Adipose tissue (tissue), 3 donors: Measurements from ENCODE around the gene GALNT13. TPM values are rescaled to one million over a fixed set of nuclear protein-coding genes. Genes with fewer than 3 reads are reported as not detected.

Experiments
- H3K27ac ChIP-seq: one replicate; pipeline ENCODE4 v1.5.1; 2013; ENCODE audit warnings: low read depth, low read length
- WGBS, 3 donors: extraction: QIAGEN DNeasy Blood & Tissue Kit; methylation state at CpG; one replicate each; pipeline ENCODE4 v1.1.7; 2013; 5-methylcytosine and 5-hydroxymethylcytosine counted together
- polyA plus RNA-seq, 3 donors: library from polyadenylated mRNA; stranded (reverse); fragments of 200-250 nt; gene quantifications; one replicate each; pipeline ENCODE4 v1.2.3, GENCODE V29; 2013
- donor health status: healthy with polysubstance abuse.
- donor health status: Bipolar disorder and iron deficiency.
- donor health status: healthy.

GALNT13 gene
- polyA plus RNA-seq, 3 donors, result 0.23 to 3.9 (median 1.6) TPM

DNA sequence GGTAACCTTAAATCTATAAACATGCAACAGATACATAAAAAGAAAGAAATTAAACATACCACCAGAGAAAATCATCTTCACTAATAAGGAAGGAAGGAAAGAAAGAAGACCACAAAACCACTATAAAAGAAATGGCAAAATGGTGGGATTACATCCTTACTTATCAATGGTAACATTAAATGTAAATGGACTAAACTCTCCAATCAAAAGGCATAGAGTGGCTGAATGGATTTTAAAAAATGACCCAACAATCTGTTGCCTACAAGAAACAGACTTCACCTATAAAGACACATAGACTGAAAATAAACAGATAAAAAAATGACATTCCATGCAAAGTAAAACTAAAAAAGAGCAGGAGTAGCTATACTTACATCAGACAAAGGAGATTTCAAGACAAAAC is 195.4 kb downstream of the GALNT13 start:
- no peak overlapping the region for H3K27ac ChIP-seq

DNA sequence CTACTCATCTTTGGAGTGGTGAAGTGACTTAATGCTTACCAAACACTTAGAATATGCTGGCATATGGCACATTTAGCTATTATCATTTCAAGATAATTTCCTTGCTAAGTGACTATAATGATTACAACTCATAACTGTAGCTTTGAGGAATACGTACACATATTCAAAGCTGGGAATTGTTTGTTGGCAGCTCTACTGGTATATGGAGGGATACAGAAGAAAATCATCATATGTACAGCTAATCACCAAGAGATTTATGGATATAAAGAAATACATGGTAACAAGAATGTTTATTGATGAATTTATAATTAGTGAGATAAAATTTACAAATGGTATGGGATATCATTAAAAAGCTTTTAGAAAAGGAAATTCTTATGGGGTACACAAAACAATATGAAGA is 207.2 kb downstream of the GALNT13 start:
- 67 to 80% (median 74%) methylated on average over 1 of the region's 1 CpG for WGBS, 3 donors
- H3K27ac ChIP-seq, result no peak overlapping the region

DNA sequence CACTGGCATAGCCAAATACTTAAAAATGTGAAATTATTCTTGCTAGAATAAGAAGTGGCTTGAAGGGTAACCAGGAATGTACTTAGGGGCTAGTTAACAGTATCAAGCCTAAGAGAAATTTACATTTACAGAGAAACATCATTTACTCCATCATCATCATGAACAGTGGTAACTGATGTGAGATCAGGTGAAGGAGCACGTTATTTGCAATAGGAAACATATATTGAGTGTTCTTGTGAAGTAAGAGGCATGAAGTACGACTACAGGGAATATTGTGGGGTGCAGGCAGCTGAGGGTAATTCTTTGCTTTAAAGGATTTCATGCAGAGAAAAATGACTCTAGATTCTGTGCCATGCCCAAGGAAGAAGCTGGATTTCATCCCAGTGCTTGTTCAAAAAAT is 220.8 kb downstream of the GALNT13 start:
- H3K27ac ChIP-seq, result no peak overlapping the region
- WGBS, 3 donors, result 61 to 79% (median 76%) methylated on average over 2 of the region's 2 CpGs

DNA sequence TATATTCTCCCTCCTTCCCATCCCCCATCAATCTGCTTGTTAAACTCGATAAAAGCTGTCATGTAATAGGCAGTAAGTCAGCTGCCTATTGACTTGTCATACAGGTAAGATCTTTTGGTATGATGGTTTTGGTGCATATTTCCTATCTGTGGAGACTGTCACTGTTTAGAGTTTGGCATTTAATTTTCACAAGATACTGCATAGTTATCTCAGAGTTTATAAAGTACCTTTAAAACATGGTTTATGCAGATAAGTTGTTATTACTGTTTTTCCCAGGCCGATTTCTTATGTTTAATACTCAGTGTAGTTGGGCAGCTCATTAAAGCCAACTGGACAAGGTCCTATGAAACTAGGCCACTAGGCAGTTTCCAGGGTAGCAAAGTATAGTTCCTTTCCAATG is 222.1 kb downstream of the GALNT13 start:
- WGBS, 3 donors, result 58 to 80% (median 76%) methylated on average over 2 of the region's 2 CpGs
- H3K27ac ChIP-seq, result no peak overlapping the region

DNA sequence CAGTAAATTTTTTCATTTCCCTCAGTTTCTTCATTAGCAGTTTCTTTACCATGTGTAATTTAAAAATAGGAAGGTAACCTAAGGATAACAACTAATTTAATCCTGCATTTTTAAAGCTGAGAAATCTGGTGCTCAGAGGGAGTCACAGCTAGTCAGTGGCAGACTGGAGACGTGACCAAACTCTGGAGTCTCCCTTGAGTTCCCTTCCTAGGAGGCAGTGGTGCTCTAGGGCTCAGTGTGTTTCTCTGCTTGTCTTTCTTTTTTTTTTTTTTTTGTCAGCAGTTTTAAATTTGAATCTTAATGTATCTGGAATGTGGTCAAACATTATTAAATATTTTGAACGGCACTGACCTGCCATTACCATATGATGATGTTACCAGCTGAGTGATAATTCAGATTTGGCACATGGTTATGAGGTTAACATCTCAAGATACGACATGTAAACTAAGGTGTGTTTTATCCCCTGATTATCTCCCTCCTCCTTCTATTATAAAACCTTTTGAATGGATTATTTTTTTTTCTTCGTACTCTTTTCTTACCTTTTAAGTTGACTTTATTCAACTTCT is 226.2 kb downstream of the GALNT13 start:
- WGBS, 3 donors, result 70 to 81% (median 78%) methylated on average over 4 of the region's 4 CpGs
- no peak overlapping the region for H3K27ac ChIP-seq

DNA sequence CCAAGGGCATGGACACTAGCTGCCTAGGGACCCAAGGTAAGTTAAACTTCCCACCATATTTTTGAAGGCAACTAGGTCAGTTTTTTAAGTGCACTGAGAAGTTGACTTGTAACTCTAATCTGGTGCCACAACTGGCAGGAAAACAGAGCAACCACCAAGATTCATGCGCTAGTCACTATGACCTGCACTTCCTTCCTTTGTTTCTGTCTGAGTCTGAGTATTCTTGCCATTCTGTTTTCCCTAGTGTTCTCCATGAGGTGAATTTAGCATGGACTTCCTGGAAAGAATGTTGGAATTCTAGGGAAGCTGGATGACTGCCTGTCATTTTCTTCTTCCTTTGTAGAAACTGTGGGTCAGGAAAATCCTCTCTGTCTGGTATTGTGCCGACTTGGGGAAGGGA is 249.0 kb downstream of the GALNT13 start:
- no peak overlapping the region for H3K27ac ChIP-seq
- WGBS, 3 donors, result 55 to 68% (median 64%) methylated on average over 2 of the region's 2 CpGs

DNA sequence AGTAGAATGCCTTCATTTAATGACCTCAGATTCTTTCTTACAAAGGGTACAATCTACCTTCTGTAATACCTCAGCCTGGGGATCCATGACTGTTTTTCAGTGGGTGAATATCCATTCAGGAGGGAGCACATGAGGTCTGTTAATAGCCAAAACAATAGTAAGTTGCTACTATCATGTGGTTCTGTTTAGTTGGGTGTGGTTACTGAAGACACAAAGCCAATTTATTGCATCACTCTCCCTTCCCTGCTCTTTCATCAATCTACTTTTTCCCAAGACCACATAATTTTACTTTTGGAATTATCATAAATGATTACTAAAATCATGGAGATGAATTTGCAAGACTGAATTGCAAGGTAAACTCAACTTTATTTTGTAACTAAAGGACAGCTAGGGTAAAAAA is 254.2 kb downstream of the GALNT13 start:
- H3K27ac ChIP-seq, result no peak overlapping the region

DNA sequence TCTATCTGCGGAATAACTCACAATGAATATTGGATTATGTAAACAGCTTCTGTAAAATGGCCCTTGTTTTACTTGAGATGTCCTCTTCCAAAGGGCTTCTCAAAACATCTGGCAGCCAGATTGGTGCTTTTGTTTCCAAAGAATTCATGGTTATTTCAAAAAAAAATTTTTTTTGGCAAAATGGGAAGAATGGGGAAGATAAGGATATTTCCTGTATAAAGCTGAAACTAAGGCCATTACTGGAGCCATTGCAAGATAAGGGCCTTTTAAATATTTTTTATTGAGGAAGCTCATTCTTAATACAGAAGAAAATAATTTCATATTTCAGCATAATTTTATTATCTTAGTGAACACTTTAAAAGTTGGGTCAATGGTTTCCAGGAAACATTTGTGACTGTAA is 259.1 kb downstream of the GALNT13 start:
- whole genome bisulfite sequencing, 3 donors, result 70 to 80% (median 76%) methylated on average over 1 of the region's 1 CpG
- H3K27ac ChIP-seq, result no peak overlapping the region

DNA sequence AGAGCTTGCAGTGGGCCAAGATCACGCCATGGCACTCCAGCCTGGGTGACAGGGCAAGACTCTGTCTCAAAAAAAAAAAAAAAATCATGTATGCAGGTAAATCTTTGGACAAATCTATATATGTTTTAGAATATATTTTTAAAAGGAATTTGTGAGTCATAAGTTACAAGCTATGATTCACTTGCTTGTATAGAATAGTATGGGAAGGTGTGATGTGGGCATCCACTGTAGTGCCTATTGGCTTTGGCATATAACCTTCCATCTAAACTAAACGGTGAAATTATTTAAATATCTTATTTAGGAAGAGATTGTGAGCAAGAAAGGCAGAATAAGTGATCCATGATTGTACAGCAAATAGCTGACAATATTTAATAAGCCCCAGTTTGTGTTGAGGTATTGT is 261.1 kb downstream of the GALNT13 start:
- no peak overlapping the region for H3K27ac ChIP-seq
- 53 to 95% (median 62%) methylated on average over 2 of the region's 2 CpGs for WGBS, 3 donors

DNA sequence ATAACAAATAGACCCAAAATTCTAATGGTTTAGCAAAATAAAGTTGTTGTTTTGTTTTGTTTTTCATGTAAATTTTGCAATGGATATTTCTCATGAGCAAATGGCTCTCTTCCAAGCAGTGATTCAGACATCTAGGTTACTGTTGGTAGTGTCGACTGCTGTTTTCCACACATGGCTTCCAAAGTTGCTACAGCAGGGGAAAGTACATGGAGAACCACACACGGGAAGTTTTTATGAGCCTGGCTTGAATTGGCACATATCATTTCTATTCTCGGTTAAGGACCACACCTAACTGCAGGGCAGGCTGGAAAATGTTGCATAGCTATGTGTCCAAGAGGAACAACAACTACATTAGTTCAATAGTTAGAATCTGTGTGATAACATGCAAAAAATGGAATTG is 262.1 kb downstream of the GALNT13 start:
- H3K27ac ChIP-seq, result no peak overlapping the region
- 41 to 55% (median 54%) methylated on average over 3 of the region's 3 CpGs for WGBS, 3 donors

DNA sequence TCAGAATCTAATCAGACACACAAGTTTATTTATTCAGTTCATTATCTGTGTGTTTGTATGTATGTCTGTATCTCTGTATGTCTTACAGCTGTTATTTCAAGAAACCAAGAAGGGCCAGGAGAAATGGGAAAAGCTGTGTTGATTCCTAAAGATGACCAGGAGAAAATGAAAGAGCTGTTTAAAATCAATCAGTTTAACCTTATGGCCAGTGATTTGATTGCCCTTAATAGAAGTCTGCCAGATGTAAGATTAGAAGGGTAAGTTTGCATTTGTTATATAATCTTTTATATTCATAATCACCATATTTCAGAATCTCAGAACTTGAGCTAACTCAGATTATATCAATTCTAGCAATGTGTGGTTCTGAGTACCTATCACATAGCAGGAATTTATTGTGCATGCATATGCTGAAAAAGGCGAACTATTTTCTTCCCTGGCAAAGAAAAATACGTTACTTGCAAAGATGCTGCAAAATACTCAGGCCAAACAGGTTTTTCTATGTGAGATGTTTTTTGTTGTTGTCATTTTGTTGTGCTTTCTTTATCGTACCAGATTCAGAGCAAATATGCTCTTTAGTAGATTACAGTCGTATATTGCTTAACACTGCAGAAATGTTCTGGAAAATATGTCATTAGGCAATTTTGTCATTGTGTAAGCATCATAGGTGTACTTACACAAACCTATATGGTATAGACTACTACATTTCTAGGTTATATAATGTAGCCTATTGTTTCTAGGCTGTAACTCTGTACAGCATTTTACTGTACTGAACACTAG is 268.7 kb downstream of the GALNT13 start:
- H3K27ac ChIP-seq, result no peak overlapping the region
- 82 to 86% (median 85%) methylated on average over 4 of the region's 4 CpGs for WGBS, 3 donors

DNA sequence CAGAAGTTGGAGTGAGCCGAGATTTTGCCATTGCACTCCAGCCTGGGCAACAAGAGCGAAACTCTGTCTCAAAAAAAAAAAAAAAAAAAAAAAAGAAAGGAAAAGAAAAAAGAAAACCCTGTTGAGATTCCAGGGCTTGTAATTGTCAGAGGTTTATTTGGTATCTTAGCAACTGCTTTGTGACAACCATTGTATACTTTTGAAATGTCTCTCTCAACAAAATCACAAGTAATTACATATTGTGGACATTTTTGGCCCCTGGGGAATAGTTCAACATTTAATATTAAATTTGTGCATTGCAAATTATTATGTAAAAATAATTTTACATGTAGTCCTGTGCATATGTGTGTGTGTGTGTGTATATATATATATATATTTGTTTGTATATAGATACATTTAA is 270.8 kb downstream of the GALNT13 start:
- 81 to 88% (median 87%) methylated on average over 2 of the region's 2 CpGs for WGBS, 3 donors
- H3K27ac ChIP-seq, result no peak overlapping the region

DNA sequence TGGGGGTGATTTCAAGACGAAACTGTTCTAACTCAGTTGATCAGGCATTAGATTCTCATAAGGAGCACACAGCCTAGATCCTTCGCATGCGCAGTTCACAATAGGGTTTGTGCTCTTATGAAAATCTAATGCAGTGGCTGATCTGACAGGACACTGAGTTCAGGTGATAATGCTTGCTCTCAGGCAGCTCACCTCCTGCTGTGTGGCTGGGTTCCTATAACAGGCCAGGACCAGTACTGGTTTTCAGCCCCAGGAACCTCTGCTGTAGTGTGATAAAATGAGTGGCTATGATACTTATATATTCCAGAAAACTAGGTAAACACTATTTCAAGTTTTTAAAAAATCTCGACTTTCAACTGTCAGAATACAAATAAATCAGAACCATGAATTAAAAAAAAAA is 271.4 kb downstream of the GALNT13 start:
- WGBS, 3 donors, result 69 to 86% (median 83%) methylated on average over 4 of the region's 4 CpGs
- no peak overlapping the region for H3K27ac ChIP-seq

DNA sequence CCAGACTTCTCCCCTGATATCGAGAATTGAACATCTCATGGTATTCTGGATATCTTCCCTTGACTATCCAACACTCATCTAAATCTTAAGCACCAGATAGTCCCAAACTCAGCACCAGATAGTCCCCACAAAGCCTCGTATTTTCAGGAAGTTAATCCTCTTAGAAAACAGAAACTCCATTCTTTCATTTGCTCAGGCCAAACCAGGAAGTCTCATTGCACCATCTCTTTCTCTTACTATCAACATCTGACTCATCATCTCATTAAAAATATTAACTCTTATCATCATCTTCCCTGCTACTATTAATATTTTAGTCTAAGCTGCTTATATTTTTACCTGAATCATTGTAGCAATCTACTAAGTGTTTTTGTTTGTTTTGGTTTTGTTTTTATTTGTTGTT is 286.4 kb downstream of the GALNT13 start:
- no peak overlapping the region for H3K27ac ChIP-seq
- WGBS, 3 donors, result 53 to 64% (median 54%) methylated on average over 2 of the region's 2 CpGs

DNA sequence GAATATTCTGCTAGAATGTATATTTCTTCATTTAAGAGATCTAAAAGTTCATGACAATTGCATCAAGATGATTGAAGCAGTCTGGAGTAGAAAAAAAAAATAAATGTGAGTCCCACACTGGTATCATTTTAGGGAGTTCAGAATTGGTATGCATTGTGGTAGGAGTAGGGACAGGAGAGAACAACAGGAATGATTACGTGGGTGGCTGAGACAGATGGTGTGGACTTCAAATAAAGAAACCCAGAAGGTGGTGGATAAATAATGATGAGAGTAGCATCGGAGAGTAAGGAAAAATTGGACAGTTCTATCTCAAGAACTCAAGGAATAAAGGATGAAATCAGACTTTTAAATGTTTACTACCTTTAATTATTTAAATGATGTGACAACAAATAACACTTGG is 289.6 kb downstream of the GALNT13 start:
- H3K27ac ChIP-seq, result no peak overlapping the region
- WGBS, 3 donors, result 71 to 86% (median 84%) methylated on average over 2 of the region's 2 CpGs

DNA sequence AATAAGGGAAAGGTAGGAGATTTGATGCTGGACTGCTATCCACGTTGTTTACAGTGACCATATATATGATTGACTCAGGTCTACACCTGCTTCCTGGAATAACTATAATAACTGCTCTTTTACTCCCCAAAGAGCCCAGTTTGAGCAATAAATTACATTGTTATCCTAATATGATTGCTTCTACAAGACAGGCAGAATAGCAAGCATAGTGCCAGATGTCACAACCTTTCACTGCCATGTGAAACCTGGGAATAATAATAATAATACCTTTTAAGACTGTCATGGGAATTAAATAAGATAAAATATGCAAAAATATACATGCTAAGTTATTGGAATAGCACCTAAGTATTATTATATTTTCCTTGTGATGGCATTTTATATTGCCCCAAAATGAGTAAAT is 298.7 kb downstream of the GALNT13 start:
- 32 to 76% (median 61%) methylated on average over 1 of the region's 1 CpG for WGBS, 3 donors

DNA sequence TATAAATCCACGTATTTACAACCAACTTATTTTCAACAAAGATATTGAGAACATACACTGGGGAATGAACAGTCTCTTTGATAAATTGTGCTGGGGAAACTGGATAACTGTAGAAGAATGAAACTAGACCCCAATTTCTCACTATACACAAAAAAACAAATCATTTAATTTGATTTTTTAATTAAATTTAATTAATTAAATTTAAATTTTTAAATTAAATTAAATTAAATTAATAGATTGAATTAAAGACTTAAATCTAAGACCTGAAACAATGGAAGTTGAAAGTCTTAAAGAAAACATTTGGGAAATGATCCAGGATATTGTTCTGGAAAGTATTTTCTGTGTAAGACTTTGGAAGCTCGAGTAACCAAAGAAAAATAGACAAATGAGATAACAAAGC is 301.4 kb downstream of the GALNT13 start:
- no peak overlapping the region for H3K27ac ChIP-seq
- 47 to 65% (median 57%) methylated on average over 2 of the region's 2 CpGs for WGBS, 3 donors

More for the DNA sequence above, 298.7 kb downstream of the GALNT13 start:
- no peak overlapping the region for H3K27ac ChIP-seq

DNA sequence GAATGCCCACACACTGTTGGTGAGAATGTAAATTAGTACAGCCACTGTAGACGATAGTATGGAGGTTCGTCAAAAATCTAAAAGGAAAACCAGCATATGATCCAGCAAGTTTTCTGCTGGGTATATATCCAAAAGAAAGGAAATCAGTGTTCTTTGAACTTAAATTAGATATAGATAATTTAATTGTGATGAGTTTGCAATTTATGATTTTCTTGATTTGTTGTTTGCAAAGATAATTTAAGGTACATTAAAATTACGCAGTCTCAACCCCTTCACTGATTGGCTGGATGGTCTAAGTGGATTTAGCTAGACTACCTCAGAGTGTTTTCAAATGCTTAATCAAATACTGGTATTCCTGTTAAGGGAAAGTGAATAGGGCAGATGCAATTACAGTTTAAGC is 302.2 kb downstream of the GALNT13 start:
- WGBS, 3 donors, result 85 to 93% (median 91%) methylated on average over 3 of the region's 3 CpGs
- no peak overlapping the region for H3K27ac ChIP-seq

DNA sequence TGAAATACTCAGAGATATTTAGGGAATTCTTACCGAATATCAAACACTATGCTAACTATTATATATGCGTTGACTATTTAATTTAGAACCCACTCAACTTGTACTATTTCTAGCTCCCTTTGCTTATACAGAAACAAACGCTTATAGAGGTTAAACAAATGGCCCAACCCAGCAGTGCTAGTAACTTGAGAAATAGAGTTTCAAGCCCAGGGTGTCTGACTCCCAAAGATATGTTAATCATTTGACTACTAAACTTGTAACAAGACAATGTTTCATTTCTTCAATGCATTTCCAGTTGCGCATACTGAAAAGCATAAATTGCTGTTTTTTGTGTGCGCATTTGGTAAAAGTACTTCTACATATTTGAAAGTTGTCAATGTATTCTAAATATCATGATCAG is 310.3 kb downstream of the GALNT13 start:
- 84 to 92% (median 89%) methylated on average over 5 of the region's 5 CpGs for WGBS, 3 donors
- no peak overlapping the region for H3K27ac ChIP-seq

DNA sequence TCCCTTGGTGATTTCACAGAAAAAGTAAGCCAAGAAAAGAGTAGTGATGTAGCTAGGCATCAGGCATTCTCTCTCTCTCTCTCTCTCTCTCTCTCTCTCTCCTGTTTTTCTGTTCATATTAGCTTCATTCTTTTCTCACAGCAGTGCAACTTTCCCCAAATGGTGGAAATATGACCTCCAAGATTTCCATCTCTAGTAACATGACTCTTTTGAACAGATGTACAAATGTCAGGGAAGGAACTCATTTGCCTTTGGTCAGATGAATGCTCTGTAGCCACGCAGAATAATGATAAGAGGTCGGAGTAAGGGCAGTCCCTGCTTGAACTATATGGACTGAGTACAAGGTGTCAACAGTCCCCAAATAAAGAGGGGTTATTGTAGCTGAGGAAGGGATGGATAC is 316.2 kb downstream of the GALNT13 start:
- no peak overlapping the region for H3K27ac ChIP-seq
- WGBS, 3 donors, result 27 to 65% (median 59%) methylated on average over 2 of the region's 2 CpGs
